GM15510 (cell line): ENCODE data around the gene CARD14.

ENCODE experiments used
- POLR2A ChIP-seq: IDR thresholded peaks from 3 replicates; pipeline ENCODE4 v1.6.1; 2011; ENCODE audit warnings: borderline replicate concordance; ENCODE audit not compliant: insufficient read length; ENCODE audit errors: extremely low read depth

CARD14 gene

GRCh38 chr17:80221351-80222105, 51.7 kb downstream of the CARD14 start:
- no peak for TF ChIP-seq POLR2A

DNA sequence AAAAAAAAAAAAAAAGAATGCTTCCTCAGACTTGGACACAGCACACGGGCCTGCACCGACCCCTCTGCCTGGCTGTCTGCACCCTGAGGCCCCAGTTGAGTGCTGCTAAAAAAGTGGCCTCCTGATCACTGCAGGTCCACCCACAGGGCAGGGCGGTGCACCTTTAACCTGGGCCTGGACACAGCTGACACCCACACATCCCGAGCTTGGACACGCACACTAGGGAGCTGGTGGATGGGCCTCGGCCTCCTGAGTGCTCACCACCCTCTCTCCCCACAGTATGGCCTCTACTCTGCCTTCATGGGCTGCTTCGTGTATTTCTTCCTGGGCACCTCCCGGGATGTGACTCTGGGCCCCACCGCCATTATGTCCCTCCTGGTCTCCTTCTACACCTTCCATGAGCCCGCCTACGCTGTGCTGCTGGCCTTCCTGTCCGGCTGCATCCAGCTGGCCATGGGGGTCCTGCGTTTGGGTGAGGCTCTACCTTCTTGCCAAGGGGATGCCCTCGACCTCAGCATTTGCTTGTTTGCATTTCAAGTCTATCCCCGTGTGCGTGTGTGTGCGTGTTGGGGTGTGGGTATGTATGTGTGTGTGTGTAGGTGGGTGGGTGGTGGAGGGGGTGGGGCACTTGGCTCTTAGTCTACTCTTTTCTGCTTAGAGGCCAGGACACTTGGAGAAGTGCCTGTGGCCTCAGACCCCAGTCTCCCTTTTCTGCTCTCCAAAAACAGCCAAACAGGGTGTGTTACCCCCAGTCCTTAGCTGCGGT, 52.7 kb downstream of the CARD14 start:
- TF ChIP-seq POLR2A: no peak

DNA sequence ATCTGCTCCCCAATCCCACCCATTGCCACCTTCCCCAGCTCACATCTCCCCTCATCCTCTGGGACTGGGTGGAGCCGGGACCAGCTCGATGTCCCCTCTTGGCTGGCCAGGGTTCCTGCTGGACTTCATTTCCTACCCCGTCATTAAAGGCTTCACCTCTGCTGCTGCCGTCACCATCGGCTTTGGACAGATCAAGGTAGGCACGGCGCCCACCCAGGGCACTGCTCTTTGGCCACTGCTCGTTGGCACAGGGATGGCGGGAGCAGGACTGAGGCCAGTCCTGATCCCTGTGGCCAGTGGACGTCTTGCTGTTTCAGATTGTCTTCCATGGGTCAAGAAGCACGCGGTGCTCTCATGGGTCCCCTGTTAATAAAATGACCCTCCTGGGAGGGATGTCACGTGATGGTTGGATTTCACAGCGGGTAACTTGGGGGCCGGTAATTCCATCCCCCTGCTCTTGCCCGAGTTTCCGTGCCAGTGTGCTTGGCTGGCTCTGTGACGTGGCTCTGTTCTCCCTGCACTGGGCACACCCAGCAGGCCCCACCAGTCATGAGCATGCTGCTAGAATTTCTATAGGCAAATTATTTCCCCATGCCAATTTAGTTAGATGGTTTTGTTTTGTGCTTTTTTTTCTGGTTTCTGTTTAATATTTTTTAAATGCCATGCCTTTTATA, 53.4 kb downstream of the CARD14 start:
- TF ChIP-seq POLR2A: no peak

DNA sequence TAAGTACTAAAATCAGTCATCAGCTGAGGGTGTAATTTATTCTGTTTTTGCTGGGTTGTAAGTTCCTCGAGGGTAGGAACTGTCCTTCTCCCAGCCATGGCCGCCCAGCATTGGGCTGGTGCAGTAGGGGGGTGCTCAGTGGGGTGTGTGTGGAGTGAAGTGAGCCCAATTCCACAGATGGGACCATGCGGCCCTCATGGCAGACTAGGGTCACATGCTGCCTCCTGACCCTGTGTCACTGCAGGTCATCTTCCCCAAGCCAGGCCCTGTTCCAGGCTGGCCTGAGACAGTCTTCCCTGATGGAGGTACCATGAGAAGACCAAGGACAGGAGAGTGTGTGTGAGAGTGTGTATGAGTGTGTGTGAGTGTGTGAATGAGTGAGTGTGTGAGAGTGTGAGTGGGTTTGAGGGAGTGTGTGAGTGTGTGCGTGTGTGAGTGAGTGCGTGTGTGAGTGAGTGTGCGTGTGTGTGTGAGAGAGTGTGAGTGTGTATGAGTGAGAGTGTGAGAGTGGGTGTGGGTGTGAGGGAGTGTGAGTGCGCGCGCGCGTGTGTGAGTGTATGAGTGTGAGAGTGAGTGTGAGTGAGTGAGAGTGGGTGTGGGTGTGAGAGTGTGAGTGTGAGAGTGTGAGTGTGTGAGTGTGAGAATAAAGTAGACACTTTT, 54.1 kb downstream of the CARD14 start:
- no peak for TF ChIP-seq POLR2A

DNA sequence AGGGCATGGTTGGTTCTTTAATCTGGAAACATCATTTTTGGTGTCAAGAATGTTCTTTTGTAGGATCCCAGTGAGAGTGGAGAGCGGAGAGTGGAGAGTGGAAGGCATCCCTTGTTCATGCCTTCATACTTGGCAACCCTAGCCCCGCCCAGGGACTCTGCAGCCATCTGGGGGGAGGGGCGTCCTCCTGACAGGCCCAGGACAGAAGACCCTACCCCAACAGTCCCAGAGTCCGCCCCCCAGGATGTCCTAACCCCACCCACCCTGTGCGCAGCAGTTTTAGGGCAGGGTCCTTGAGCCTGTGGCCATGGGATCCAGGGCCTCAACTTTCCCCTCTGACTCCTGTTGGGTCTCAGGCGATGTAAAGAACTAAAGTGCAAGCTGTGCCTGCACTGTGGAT, 54.9 kb downstream of the CARD14 start:
- TF ChIP-seq POLR2A: no peak

GRCh38 chr17:80225230-80225629, 55.4 kb downstream of the CARD14 start:
- no peak for TF ChIP-seq POLR2A

DNA sequence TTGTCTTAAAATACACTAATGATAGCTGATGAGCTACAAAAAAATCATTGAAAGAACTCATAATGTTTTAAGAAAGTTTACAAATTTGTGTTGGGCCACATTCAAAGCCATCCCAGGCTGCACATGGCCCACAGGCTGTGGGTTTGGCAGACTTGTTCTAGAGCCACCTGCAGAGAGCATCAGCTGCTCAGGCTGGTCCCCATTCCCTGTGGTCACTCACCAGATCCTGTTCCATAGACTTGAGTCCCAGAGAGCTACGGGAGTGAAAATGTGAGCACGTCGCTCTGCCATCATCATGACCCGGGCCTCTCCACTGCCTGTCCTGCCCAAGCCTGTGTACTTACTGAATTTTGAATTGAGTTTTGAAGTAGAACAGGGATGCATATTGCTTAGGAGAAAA, 57.3 kb downstream of the CARD14 start:
- no peak for TF ChIP-seq POLR2A

GRCh38 chr17:80227666-80228065, 57.8 kb downstream of the CARD14 start:
- TF ChIP-seq POLR2A: no peak

DNA sequence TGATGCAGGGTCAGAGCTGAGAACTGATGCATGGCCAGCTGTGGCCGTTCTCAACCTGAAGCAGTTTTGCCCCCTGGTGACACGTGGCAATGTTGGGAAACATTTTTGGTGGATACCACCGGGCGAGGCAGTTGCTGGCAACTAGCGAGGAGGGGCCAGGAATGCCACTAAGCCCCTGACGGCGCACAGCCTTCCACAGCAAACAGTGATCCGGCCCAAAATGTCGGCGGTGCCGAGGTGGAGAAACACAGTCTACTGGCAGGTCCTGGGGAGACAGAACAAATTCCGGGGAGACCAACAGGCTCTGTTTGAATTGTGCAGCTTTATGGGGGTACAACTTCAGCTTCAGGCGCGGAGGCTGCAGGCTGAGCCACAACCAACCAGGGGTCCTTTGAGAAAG, 58.6 kb downstream of the CARD14 start:
- TF ChIP-seq POLR2A: no peak

DNA sequence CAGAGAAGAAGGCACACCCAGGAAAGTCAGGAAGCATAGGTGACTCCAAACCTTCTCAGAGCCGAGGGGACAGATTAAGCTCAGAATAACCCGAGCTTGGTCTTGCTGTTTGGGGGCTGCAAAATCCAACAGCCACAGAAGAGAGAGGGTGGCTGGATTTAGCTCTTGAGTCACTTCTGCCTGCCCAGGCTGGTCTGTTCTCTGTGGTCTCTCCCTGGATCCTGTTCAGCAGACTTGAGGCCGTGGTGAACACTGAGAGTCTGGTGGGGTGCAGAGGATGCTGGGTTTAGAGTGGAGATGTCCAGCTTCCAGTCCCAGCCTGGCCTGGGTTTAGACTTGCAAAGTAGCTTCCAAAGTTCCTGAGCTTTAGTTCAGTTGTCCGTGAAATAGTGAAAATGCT, 59.2 kb downstream of the CARD14 start:
- no peak for TF ChIP-seq POLR2A

DNA sequence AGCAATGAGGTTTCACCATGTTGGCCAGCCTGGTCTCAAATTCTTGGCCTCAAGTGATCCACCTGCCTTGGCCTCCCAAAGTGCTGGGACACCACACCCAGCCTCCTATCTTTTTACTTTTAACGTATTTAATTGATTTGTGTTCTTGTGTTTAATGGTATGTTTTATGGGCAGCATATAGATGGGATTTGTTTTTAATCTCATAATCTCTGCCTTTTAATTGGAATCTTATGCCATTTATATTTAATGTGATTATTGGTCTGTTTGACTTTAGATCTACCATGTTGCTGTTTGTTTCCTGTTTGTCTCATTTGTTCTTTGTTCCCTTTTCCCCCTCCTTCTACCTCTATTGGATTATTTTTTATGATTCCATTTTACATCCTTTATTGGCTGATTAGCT, 62.6 kb downstream of the CARD14 start:
- no peak for TF ChIP-seq POLR2A

- no peak for TF ChIP-seq POLR2A
Measured at GRCh38 chr17:80233202-80233601, 63.4 kb downstream of the CARD14 start.

- no peak for TF ChIP-seq POLR2A
Measured at GRCh38 chr17:80236911-80237310, 67.1 kb downstream of the CARD14 start.

- no peak for TF ChIP-seq POLR2A
Measured at GRCh38 chr17:80237386-80237785, 67.6 kb downstream of the CARD14 start.

GRCh38 chr17:80242505-80242904, 72.7 kb downstream of the CARD14 start:
- no peak for TF ChIP-seq POLR2A
